HG02970 (cell line): ENCODE measurements around the gene HMGA1.
A peak's percentile ranks its signal among the peaks of the same experiment; 100 is the strongest.

Experiments used
- ATAC-seq: cut with Tn5 transposase; IDR thresholded peaks from one replicate; pipeline ENCODE4 v1.9.1; 2021; ENCODE audit warnings: mild to moderate bottlenecking, moderate library complexity, moderate number of reproducible peaks; ENCODE audit not compliant: unreplicated experiment, low FRiP score

HMGA1 gene

GRCh38 chr6:34285448-34286164 lies 48.9 kb downstream of the HMGA1 start:
- ATAC-seq, result no peak

GRCh38 chr6:34288581-34288980 lies 51.9 kb downstream of the HMGA1 start:
- no peak for ATAC-seq

- ATAC-seq, result no peak
Observed at GRCh38 chr6:34289137-34289536, 52.5 kb downstream of the HMGA1 start.

GRCh38 chr6:34292954-34293353 lies 56.3 kb downstream of the HMGA1 start:
- ATAC-seq, result no peak

- ATAC-seq, result peak; percentile 80
Observed at GRCh38 chr6:34295721-34296120, 59.0 kb downstream of the HMGA1 start.
